ENCODE data around the gene SLC6A18. TPM values are rescaled to one million over a fixed set of nuclear protein-coding genes. Genes with fewer than 3 reads are reported as not detected.

The SLC6A18 gene
- total and polyA plus RNA-seq, 2 of the 13 experiments (the other 11 are each of a cell fraction or from before 2014, with no cell fraction given): not detected

- no peak for TF ChIP-seq REPIN1 (CRISPR knock-in tag; IDR thresholded peaks at IDR 0.05; ENCODE audit: borderline replicate concordance, low read depth)
- TF ChIP-seq ZNF274 (CRISPR knock-in tag; IDR thresholded peaks at IDR 0.05): no peak
- TF ChIP-seq ZNF607 (CRISPR knock-in tag; IDR thresholded peaks at IDR 0.05; ENCODE audit: borderline replicate concordance): no peak
- no peak for TF ChIP-seq ZNF549 (CRISPR knock-in tag; IDR thresholded peaks at IDR 0.05)
- TF ChIP-seq ZNF891 (CRISPR knock-in tag; IDR thresholded peaks at IDR 0.05): no peak
These were observed 2.5 kb downstream of the SLC6A18 start (continued) for GRCh38 chr5:1227667-1228066.

- H3K36me3 ChIP-seq (replicated peaks in 1 of 2; ENCODE audit: control insufficient read depth in 1 of 2, insufficient read depth in 2 of 2, low read length in 2 of 2): no peaks in the 10 kb centered on the region
- CTCF ChIA-PET (ENCODE audit: low intra/inter-chr PET ratio, low total read pairs): no interaction called here
- H3K79me2 ChIP-seq (ENCODE audit: insufficient read depth, low read length): no peaks in the 10 kb centered on the region
- in situ Hi-C loops (cut with HindIII; ENCODE audit: extremely low pct_ligation_motif_present, low pct_unique_long_range_greater_than_20kb): no loop called here
- H3K27me3 ChIP-seq (ENCODE audit: control insufficient read depth in 1 of 2, insufficient read depth in 2 of 2, low read length in 2 of 2): peaks cover 18 to 86% of the 10 kb centered on the region in 2 experiments
- 34% methylated on average over 15 of the region's 15 CpGs for WGBS (ENCODE audit: low lambda C conversion rate)
- H3K4me1 ChIP-seq (ENCODE audit: insufficient read depth, low read length): no peaks in the 10 kb centered on the region
- H3K27ac ChIP-seq (ENCODE audit: extremely low read length, insufficient read depth, low read length): no peak overlapping the region
- H2AFZ ChIP-seq (ENCODE audit: low read length): no peak overlapping the region
- H3K9me3 ChIP-seq (ENCODE audit: low read length): no peaks in the 10 kb centered on the region
- no peak overlapping the region for H3K4me3 ChIP-seq (replicated peaks in 1 of 3; ENCODE audit: insufficient read depth in 1 of 3, low read depth in 2 of 3, low read length in 3 of 3)
- BruUV-seq (replicated peaks): no TSS peak
- DNase-seq (ENCODE audit: low spot score) (no peak), ATAC-seq (no peak), FAIRE-seq (no peak)
- H3K4me2 ChIP-seq (ENCODE audit: low read depth, low read length): no peak overlapping the region
- intact Hi-C loops (cut with micrococcal nuclease; ENCODE audit: unreplicated experiment): no loop called here
- POLR2A ChIA-PET: no interaction called here
- H4K20me1 ChIP-seq (ENCODE audit: insufficient read depth, low read length): no peaks in the 10 kb centered on the region
- no peak overlapping the region for H3K9ac ChIP-seq (ENCODE audit: insufficient read depth, low read depth, low read length)
- TF ChIP-seq MED8 (CRISPR knock-in tag; IDR thresholded peaks at IDR 0.05; ENCODE audit: insufficient replicate concordance): no peak
- no peak for TF ChIP-seq GABPB1 (CRISPR knock-in tag; IDR thresholded peaks at IDR 0.05)
- no peak for TF ChIP-seq HNRNPLL (IDR thresholded peaks at IDR 0.05; ENCODE audit: low read depth, low read length, poor library complexity, severe bottlenecking)
- no peak for TF ChIP-seq ZFYVE20 (CRISPR knock-in tag; IDR thresholded peaks at IDR 0.05; ENCODE audit: borderline replicate concordance, low read depth)
- TF ChIP-seq TFDP2 (CRISPR knock-in tag; IDR thresholded peaks at IDR 0.05): no peak
- no peak for TF ChIP-seq ZNF292 (CRISPR knock-in tag; IDR thresholded peaks at IDR 0.05; ENCODE audit: borderline replicate concordance, low read depth)
- no peak for TF ChIP-seq ZNF609 (CRISPR knock-in tag; IDR thresholded peaks at IDR 0.05; ENCODE audit: borderline replicate concordance)
- no peak for TF ChIP-seq RFX5 (IDR thresholded peaks at IDR 0.05; ENCODE audit: low read depth, low read length)
These were observed 2.9 kb downstream of the SLC6A18 start for GRCh38 chr5:1228120-1228519.

Data from HepG2 (cell line).